Keratinocyte (primary cell): ENCODE results near the gene DPYD. TPM values are rescaled to one million over a fixed set of nuclear protein-coding genes. Genes with fewer than 3 reads are reported as not detected.

Source experiments
- DNase-seq: peaks from one replicate; pipeline ENCODE4 v3.0.0-alpha.2; 2011; ENCODE audit warnings: low read depth, missing footprints, low spot score
- FAIRE-seq: peaks from 2 replicates; lab custom pipeline; 2011; peaks lifted over from hg19 to GRCh38; lab: Jason Lieb, UNC
- H2AFZ ChIP-seq: 2 replicates; pipeline ENCODE4 v1.6.0; 2012; ENCODE audit warnings: low read length, control low read depth, inconsistent platforms; ENCODE audit not compliant: control insufficient read depth
- H3K27ac ChIP-seq: 2 replicates; pipeline ENCODE4 v1.5.1; 2011; ENCODE audit warnings: low read length; ENCODE audit not compliant: control insufficient read depth, insufficient read depth
- H3K27me3 ChIP-seq: 3 replicates; pipeline ENCODE4 v1.6.0; 2011; ENCODE audit warnings: low read length; ENCODE audit not compliant: control insufficient read depth, insufficient read depth; ENCODE audit errors: extremely low read depth
- H3K36me3 ChIP-seq, 2 experiments: 2 replicates in 1 of 2; 3 replicates in 1 of 2; pipeline ENCODE4 v1.5.1; 2011; ENCODE audit warnings: low read length in 2 of 2, mild to moderate bottlenecking in 1 of 2; ENCODE audit not compliant: control insufficient read depth in 2 of 2, insufficient read depth in 2 of 2; ENCODE audit errors: extremely low read depth in 1 of 2
- H3K4me1 ChIP-seq: 3 replicates; pipeline ENCODE4 v1.5.1; 2011; ENCODE audit warnings: low read length; ENCODE audit not compliant: control insufficient read depth, insufficient read depth; ENCODE audit errors: extremely low read depth
- H3K4me2 ChIP-seq: 3 replicates; pipeline ENCODE4 v1.6.0; 2011; ENCODE audit warnings: low read depth, low read length; ENCODE audit not compliant: control insufficient read depth, insufficient read depth; ENCODE audit errors: extremely low read depth
- H3K4me3 ChIP-seq, 3 experiments: fragments of 200-600 bp in 1 of 3; sonication (generic) in 1 of 3; 2 replicates in 2 of 3; 3 replicates in 1 of 3; pipeline ENCODE4 v1.5.1; 2011 to 2016; ENCODE audit warnings: low read length in 3 of 3, mild to moderate bottlenecking in 3 of 3, control low read depth in 2 of 3, inconsistent platforms in 1 of 3, low read depth in 1 of 3, mixed read lengths in 1 of 3, mixed run types in 1 of 3, moderate library complexity in 1 of 3; ENCODE audit not compliant: control insufficient read depth in 2 of 3, insufficient read depth in 2 of 3; ENCODE audit errors: extremely low read depth in 1 of 3
- H3K79me2 ChIP-seq: 2 replicates; pipeline ENCODE4 v1.6.0; 2012; ENCODE audit warnings: low read length; ENCODE audit not compliant: control insufficient read depth, insufficient read depth
- H3K9ac ChIP-seq: 3 replicates; pipeline ENCODE4 v1.6.0; 2011; ENCODE audit warnings: low read length; ENCODE audit not compliant: control insufficient read depth, insufficient read depth; ENCODE audit errors: extremely low read depth
- H3K9me1 ChIP-seq: 3 replicates; pipeline ENCODE4 v1.6.0; 2011; ENCODE audit warnings: low read length; ENCODE audit not compliant: control insufficient read depth, insufficient read depth; ENCODE audit errors: extremely low read depth
- H3K9me3 ChIP-seq: 2 replicates; pipeline ENCODE4 v1.5.1; 2012; ENCODE audit warnings: low read depth, low read length; ENCODE audit not compliant: control insufficient read depth
- H4K20me1 ChIP-seq: 3 replicates; pipeline ENCODE4 v1.6.0; 2011; ENCODE audit warnings: low read length; ENCODE audit not compliant: control insufficient read depth, insufficient read depth; ENCODE audit errors: extremely low read depth
- EZH2 ChIP-seq: IDR thresholded peaks from one replicate; pipeline ENCODE4 v1.6.1; 2012; ENCODE audit warnings: inconsistent platforms, mild to moderate bottlenecking, low read length, moderate library complexity
- dilution Hi-C: fragments of 300-500 bp; cut with MboI; formaldehyde crosslinking; loops from one replicate; pipeline ENCODE4 v1.7.0; 2020; ENCODE audit warnings: low sequenced_read_pairs; ENCODE audit not compliant: extremely low pct_ligation_motif_present
- polyA plus RNA-seq, 5 experiments: library from polyadenylated mRNA; depleted of rRNA in 3 of 5; stranded (reverse) in 3 of 5; stranded (forward) in 1 of 5; unstranded in 1 of 5; fragments of >200 nt; gene quantifications; 1 replicate in 1 of 5; 2 replicates in 3 of 5; 3 replicates in 1 of 5; pipeline versions ENCODE4 v1.2.1 to v1.2.3, GENCODE V29; 2011 to 2012; ENCODE audit warnings: missing spikeins in 2 of 5, low read depth in 1 of 5, low replicate concordance in 1 of 5
- TF ChIP-seq, protein P1 (sequence below), 3 experiments: IDR thresholded peaks in 1 of 3; conservative IDR thresholded peaks in 1 of 3; optimal IDR thresholded peaks in 1 of 3; 2 replicates in 2 of 3; 3 replicates in 1 of 3; pipeline versions ENCODE3 to v1.5.1; 2011; ENCODE audit warnings: low read length in 3 of 3, mild to moderate bottlenecking in 3 of 3, moderate library complexity in 2 of 3, control low read depth in 1 of 3, inconsistent platforms in 1 of 3; ENCODE audit not compliant: insufficient read depth in 2 of 3; ENCODE audit errors: extremely low read depth in 1 of 3

DPYD gene
- polyA plus RNA-seq, 1 donor (not counting 4 experiments of a cell fraction or from before 2014, with no cell fraction given), result 1.9 TPM

DNA sequence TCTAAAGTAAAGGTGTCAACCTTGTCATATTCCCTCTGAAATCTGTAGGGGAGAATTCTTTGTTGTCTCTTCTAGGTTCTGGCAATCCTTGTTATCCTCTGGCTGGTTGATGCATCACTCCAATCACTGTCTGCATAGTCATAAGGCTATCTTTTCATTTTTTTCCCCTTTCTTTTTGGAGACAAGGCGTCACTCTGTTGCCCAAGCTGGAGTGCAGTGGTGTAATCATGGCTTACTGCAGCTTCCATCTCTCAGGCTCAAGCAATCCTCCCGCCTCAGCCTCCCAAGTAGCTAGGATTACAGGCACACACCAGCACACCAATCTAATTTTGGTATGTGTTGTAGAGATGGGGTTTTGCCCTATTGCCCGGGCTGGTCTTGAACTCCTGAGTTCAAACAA lies 12.9 kb downstream of the DPYD start:
- no peak for FAIRE-seq
- TF ChIP-seq, protein P1, sequence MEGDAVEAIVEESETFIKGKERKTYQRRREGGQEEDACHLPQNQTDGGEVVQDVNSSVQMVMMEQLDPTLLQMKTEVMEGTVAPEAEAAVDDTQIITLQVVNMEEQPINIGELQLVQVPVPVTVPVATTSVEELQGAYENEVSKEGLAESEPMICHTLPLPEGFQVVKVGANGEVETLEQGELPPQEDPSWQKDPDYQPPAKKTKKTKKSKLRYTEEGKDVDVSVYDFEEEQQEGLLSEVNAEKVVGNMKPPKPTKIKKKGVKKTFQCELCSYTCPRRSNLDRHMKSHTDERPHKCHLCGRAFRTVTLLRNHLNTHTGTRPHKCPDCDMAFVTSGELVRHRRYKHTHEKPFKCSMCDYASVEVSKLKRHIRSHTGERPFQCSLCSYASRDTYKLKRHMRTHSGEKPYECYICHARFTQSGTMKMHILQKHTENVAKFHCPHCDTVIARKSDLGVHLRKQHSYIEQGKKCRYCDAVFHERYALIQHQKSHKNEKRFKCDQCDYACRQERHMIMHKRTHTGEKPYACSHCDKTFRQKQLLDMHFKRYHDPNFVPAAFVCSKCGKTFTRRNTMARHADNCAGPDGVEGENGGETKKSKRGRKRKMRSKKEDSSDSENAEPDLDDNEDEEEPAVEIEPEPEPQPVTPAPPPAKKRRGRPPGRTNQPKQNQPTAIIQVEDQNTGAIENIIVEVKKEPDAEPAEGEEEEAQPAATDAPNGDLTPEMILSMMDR (optimal IDR thresholded peaks at IDR 0.05 in 1 of 3, IDR thresholded peaks at IDR 0.05 in 1 of 3, conservative IDR thresholded peaks at IDR 0.05 in 1 of 3; ENCODE audit: extremely low read depth in 1 of 3, insufficient read depth in 2 of 3, low read length in 3 of 3), result no peak
- no peak for TF ChIP-seq EZH2
- dilution Hi-C loops, result no loop called here
- Histone ChIP-seq H3K27ac (no peak overlapping the region), H3K9me1 (no peaks in the 10 kb centered on the region), H3K27me3 (no peaks in the 10 kb centered on the region), H4K20me1 (no peaks in the 10 kb centered on the region), H3K4me3 (no peak overlapping the region), H3K4me2 (no peak overlapping the region), H3K36me3 (no peaks in the 10 kb centered on the region), H3K9me3 (no peaks in the 10 kb centered on the region), H3K9ac (no peak overlapping the region), H3K79me2 (no peaks in the 10 kb centered on the region), H2AFZ (no peak overlapping the region), H3K4me1 (no peaks in the 10 kb centered on the region)
- no peak for DNase-seq

DNA sequence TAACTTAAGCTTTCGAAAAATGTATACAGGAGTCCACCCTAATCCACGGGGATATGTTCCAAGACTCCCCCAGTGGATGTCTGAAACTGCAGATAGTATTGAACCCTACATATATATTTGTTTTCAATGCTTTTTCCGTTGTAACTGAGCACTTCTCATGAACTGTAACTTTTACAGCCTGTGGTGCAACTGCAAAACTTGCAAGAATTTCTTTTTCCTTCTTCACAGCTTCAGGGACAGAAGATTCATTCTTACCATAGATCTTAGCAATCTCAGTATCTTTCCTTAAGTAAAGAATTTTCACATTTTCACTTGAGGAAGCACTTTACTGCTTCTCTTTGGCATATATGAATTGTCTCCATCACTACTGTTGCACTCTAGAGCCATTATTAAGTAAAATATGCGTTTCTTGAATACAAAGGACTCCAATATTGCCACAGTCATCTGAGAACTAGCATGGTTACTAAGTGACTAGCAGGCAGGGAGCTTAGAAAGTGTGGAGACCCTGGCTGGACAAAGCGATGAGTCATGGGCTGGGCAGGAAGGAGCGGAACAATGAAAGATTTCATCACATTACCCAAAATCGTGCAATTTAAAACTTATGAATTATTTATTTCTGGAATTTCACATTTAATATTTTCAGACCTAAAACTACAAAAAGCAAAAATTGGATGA lies 14.1 kb downstream of the DPYD start:
- Histone ChIP-seq H3K27ac (no peak overlapping the region), H2AFZ (no peak overlapping the region), H3K79me2 (no peaks in the 10 kb centered on the region), H3K4me1 (no peaks in the 10 kb centered on the region), H3K4me3 (no peak overlapping the region), H4K20me1 (no peaks in the 10 kb centered on the region), H3K9me3 (no peaks in the 10 kb centered on the region), H3K27me3 (no peaks in the 10 kb centered on the region), H3K4me2 (no peak overlapping the region), H3K36me3 (no peaks in the 10 kb centered on the region), H3K9me1 (no peaks in the 10 kb centered on the region), H3K9ac (no peak overlapping the region)
- no peak for DNase-seq
- no peak for FAIRE-seq
- TF ChIP-seq EZH2, result no peak
- TF ChIP-seq, protein P1 (optimal IDR thresholded peaks at IDR 0.05 in 1 of 3, IDR thresholded peaks at IDR 0.05 in 1 of 3, conservative IDR thresholded peaks at IDR 0.05 in 1 of 3; ENCODE audit: extremely low read depth in 1 of 3, insufficient read depth in 2 of 3, low read length in 3 of 3), result no peak
- dilution Hi-C loops, result no loop called here
